Ascending aorta (tissue), 2 donors: ENCODE results near the gene MARCOL. TPM values are rescaled to one million over a fixed set of nuclear protein-coding genes. Genes with fewer than 3 reads are reported as not detected.

Experiments used
- DNase-seq, 2 donors: peaks; one replicate each; pipeline ENCODE4 v3.0.0-alpha.2; 2019; ENCODE audit warnings: low spot score in 2 of 2
- H3K27ac ChIP-seq, 2 donors: fragments of 200-600 bp; sonication (generic); one replicate each; pipeline ENCODE4 v1.5.1; 2016 to 2017; ENCODE audit warnings: mild to moderate bottlenecking in 1 of 2
- H3K27me3 ChIP-seq: fragments of 200-600 bp; sonication (generic); one replicate; pipeline ENCODE4 v1.5.1; 2017
- H3K36me3 ChIP-seq, 2 donors: fragments of 200-600 bp; sonication (generic); one replicate each; pipeline ENCODE4 v1.5.1; 2016
- H3K4me1 ChIP-seq, 2 donors: fragments of 200-600 bp; sonication (generic); one replicate each; pipeline ENCODE4 v1.5.1; 2016 to 2017; ENCODE audit warnings: mild to moderate bottlenecking in 1 of 2
- H3K4me3 ChIP-seq, 2 donors: fragments of 200-600 bp; sonication (generic); one replicate each; pipeline ENCODE4 v1.5.1; 2016 to 2017; ENCODE audit warnings: mild to moderate bottlenecking in 1 of 2
- H3K9me3 ChIP-seq, 2 donors: fragments of 200-600 bp; sonication (generic); one replicate each; pipeline ENCODE4 v1.5.1; 2016
- intact Hi-C: fragments of 100-400 bp; cut with DNase I; formaldehyde crosslinking; loops from one replicate; pipeline ENCODE4 v1.15.1; 2023
- total RNA-seq: library from RNA; depleted of rRNA; stranded (reverse); fragments of >200 nt; gene quantifications from one replicate; pipeline ENCODE4 v1.1.0, GENCODE V29; 2016
- TF ChIP-seq, protein P1 (sequence below), 3 experiments: fragments of 200-600 bp in 2 of 3; fragments of 450-650 bp in 1 of 3; sonication (generic) in 2 of 3; IDR thresholded peaks; one replicate each; pipeline ENCODE4 v1.5.1; 2016 to 2019; ENCODE audit warnings: antibody characterized with exemption in 3 of 3, mild to moderate bottlenecking in 1 of 3, moderate library complexity in 1 of 3

The MARCOL gene
- total RNA-seq, 1 donor from 2014 or later, result not detected

DNA sequence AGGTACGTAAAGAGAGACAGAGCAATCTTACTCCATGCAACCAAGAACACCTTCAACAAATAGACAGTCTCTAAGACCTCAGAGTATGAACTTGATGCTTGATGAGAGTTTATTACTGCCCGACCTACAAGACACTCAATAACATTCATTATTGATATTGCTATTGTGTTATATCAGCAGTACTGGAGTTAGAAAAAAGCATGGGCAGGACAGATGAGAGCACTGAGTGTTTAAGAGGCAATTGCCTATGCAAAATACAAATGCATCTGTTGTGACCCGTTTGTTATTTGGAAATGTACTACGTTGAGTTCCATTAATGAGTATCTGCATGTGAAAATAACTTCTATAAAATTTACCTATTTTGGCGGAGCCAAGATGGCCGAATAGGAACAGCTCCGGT lies 8.1 kb upstream of the MARCOL start:
- no peak for DNase-seq
- intact Hi-C loops, result no loop called here
- Histone ChIP-seq H3K27me3 (no peaks in the 10 kb centered on the region), H3K36me3 (no peaks in the 10 kb centered on the region), H3K9me3 (no peaks in the 10 kb centered on the region), H3K4me1 (no peaks in the 10 kb centered on the region), H3K4me3 (no peak overlapping the region), H3K27ac (no peak overlapping the region)
- TF ChIP-seq, protein P1, sequence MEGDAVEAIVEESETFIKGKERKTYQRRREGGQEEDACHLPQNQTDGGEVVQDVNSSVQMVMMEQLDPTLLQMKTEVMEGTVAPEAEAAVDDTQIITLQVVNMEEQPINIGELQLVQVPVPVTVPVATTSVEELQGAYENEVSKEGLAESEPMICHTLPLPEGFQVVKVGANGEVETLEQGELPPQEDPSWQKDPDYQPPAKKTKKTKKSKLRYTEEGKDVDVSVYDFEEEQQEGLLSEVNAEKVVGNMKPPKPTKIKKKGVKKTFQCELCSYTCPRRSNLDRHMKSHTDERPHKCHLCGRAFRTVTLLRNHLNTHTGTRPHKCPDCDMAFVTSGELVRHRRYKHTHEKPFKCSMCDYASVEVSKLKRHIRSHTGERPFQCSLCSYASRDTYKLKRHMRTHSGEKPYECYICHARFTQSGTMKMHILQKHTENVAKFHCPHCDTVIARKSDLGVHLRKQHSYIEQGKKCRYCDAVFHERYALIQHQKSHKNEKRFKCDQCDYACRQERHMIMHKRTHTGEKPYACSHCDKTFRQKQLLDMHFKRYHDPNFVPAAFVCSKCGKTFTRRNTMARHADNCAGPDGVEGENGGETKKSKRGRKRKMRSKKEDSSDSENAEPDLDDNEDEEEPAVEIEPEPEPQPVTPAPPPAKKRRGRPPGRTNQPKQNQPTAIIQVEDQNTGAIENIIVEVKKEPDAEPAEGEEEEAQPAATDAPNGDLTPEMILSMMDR (IDR thresholded peaks at IDR 0.05), result no peak

DNA sequence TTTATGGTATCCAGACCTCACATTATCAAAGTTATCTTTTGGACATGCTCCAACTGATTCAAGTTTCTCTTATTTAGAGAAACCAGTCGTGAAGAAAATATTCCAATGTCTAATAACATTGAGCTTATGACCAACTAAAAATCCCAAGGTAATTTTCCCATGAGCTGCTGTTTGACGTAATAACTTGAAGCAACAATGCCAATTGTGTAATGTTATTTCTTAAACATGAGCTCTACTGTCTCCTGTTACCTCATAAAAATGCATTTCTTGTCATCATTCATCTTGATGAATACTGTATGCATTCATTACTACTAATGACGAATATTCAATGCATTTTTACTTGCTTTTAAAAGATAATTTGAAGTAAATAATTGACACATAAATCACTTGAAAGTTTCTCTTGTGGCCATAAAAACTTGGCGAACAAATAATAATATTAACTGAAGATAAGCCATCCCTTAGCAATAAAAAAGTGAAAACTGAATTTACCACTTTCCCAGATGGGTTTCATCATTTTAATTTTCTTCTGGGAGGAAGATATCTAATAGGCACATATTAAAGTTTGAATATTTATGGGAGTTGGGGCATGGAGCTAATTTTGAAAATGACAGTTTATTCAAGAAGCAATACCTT lies 424 bp upstream of the MARCOL start:
- H3K36me3 ChIP-seq, result no peaks in the 10 kb centered on the region
- TF ChIP-seq, protein P1 (IDR thresholded peaks at IDR 0.05), result no peak
- DNase-seq, result no peak
- intact Hi-C loops, result no loop called here
- H3K4me3 ChIP-seq, result no peak overlapping the region
- H3K4me1 ChIP-seq, result no peaks in the 10 kb centered on the region
- H3K9me3 ChIP-seq, result no peaks in the 10 kb centered on the region
- H3K27ac ChIP-seq, result no peak overlapping the region
- H3K27me3 ChIP-seq, result no peaks in the 10 kb centered on the region

DNA sequence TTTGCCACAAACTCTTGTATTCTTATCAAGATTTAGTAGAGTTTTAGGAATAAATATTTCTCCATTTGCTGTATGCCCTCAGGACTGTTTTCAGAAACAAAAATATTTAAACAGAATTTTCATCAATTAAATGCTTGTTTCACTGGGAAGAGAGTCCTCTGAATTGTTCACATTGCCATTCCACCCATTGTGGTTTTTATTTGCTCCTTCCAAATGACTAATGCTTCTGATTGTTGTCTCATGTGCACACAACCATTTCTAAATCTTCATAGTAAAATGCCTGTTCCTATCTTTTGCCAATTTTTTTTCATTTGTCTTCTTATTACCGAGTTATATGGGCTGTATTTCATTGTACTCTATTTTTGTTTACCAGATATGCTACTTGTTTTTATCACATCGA lies 10.6 kb downstream of the MARCOL start:
- TF ChIP-seq, protein P1 (IDR thresholded peaks at IDR 0.05), result no peak
- Histone ChIP-seq H3K27ac (no peak overlapping the region), H3K36me3 (no peaks in the 10 kb centered on the region), H3K9me3 (peaks cover 0 to 4% of the 10 kb centered on the region in 2 donors), H3K4me1 (no peaks in the 10 kb centered on the region), H3K27me3 (no peaks in the 10 kb centered on the region), H3K4me3 (no peak overlapping the region)
- intact Hi-C loops, result no loop called here
- DNase-seq, result no peak

DNA sequence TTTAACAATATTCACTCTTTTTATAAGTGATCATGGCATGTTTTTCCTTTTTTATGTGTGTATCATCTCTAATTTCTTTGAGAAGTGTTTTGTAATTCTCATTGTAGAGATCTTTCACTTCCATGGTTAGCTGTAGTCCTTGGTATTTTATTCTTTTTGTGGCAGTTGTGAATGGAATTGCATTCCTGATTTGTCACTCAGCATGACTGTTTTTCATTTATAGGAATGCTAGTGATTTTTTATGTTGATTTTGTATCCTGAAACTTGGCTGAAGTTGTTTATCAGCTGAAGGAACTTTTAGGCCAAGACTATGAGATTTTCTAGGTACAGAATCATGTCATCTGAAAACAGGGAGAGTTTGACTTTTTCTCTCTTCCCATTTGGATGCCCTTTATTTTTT lies 17.1 kb downstream of the MARCOL start:
- intact Hi-C loops, result no loop called here

DNA sequence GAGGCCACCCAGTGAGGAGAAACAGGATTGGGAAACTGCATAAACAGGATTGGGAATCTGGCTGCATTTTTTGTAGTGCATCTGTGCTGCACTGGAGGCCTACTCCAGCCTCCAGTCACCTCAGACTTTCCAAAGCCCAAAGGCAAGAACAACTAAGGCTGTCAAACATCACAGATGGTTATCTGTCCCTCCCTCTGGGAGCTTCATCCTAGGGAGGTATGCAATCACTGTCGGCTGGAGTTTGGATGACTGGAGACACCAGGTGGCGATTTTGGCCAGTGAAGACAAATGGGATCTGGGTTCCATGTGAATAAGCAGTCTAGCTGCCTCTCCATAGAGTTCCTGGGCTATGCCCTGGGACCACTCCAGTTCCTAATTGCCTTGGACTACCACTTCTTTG lies 21.0 kb downstream of the MARCOL start:
- Histone ChIP-seq H3K36me3 (no peaks in the 10 kb centered on the region), H3K9me3 (peaks cover 0 to 28% of the 10 kb centered on the region in 2 donors), H3K4me1 (no peaks in the 10 kb centered on the region), H3K4me3 (no peak overlapping the region), H3K27ac (no peak overlapping the region), H3K27me3 (no peaks in the 10 kb centered on the region)
- no peak for DNase-seq
- TF ChIP-seq, protein P1 (IDR thresholded peaks at IDR 0.05), result no peak
- intact Hi-C loops, result no loop called here

More for the DNA sequence above, 17.1 kb downstream of the MARCOL start:
- no peaks in the 10 kb centered on the region for H3K27me3 ChIP-seq
- no peaks in the 10 kb centered on the region for H3K36me3 ChIP-seq
- no peak for DNase-seq
- no peak overlapping the region for H3K4me3 ChIP-seq
- peaks cover 0 to 28% of the 10 kb centered on the region in 2 donors for H3K9me3 ChIP-seq
- no peaks in the 10 kb centered on the region for H3K4me1 ChIP-seq
- H3K27ac ChIP-seq, result no peak overlapping the region
- TF ChIP-seq, protein P1 (IDR thresholded peaks at IDR 0.05), result no peak

DNA sequence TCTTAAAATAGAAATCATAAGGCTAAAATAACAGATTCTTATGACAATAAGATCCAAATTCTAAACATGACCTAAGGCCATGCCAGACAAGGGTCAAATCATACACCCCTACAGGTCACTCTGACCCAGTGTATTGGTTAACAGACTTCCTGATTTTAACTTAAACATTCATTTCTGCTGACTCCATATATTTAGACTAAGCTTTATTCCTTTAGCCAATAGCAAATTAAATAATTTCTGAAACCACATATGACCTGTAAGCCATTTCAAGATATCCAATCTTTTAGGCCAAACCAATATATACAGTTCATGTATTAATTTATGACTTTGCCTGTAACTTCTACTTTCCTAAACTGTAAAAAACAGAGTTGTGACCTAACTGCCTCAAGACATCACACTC lies 22.9 kb downstream of the MARCOL start:
- no peak for DNase-seq
- TF ChIP-seq, protein P1 (IDR thresholded peaks at IDR 0.05), result no peak
- Histone ChIP-seq H3K4me3 (no peak overlapping the region), H3K4me1 (no peaks in the 10 kb centered on the region), H3K9me3 (peaks cover 0 to 20% of the 10 kb centered on the region in 2 donors), H3K27me3 (no peaks in the 10 kb centered on the region), H3K36me3 (no peaks in the 10 kb centered on the region), H3K27ac (no peak overlapping the region)
- intact Hi-C loops, result no loop called here
